Hindlimb muscle (tissue), 1 donor: ENCODE measurements around the gene SPATA6. TPM values are rescaled to one million over a fixed set of nuclear protein-coding genes. Genes with fewer than 3 reads are reported as not detected.
"Not testable (repeated sequence)": the region's sequence is repeated elsewhere in the genome, so short reads cannot be mapped to it uniquely, and the experiment has no call there.

Experiments used
- DNase-seq: peaks from one replicate; pipeline ENCODE4 v3.0.0-alpha.2; 2013
- polyA plus RNA-seq: library from polyadenylated mRNA; unstranded; fragments of 120-200 nt; gene quantifications from one replicate; pipeline ENCODE4 v1.2.1, GENCODE V29; 2013; ENCODE audit not compliant: insufficient read length

The SPATA6 gene
- polyA plus RNA-seq, 1 donor: 10.8 TPM

DNA sequence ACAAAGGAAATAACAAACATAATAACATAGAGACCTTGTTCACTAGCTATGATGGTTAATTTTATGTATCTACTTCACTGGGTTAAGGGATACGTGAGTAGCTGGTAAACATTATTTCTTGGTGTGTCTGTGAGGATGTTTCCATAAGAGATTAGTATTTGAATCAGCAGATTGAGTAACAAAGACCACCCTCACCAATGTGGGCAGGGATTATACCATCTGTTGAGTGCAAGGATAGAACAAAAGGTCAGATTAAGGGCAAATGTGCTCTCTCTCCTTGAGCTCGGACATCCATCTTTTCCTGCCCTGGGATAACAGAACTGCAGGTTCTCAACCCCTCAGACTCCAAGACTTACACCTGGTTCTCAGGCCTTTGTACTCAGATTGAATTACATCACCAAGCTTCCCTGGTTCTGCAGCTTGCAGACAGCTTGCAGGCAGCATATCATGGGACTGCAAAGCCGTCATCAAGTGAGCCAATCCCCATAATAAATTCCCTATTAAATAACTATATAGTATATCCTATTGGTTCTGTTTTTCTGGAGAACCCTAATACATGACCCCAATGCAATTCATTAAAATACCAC, 9.2 kb downstream of the SPATA6 start:
- no peak for DNase-seq

DNA sequence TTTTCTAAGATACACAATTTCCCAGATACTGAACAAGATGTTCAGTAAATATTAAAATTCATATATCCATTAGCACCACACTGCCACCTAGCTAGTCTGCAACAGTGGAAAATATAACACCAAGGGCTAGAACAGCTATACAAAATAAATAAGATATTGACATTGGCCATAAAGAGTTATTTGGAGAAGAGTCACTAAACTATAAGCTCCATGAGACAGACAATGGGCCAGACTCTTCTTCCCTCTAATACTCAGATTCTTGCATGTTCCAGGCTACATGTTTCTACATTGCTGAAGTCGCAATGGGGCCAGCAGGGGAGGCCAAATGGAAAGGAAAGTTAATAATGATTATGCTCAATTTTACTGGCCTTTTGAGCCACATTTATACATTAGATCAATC, 21.5 kb downstream of the SPATA6 start:
- no peak for DNase-seq

DNA sequence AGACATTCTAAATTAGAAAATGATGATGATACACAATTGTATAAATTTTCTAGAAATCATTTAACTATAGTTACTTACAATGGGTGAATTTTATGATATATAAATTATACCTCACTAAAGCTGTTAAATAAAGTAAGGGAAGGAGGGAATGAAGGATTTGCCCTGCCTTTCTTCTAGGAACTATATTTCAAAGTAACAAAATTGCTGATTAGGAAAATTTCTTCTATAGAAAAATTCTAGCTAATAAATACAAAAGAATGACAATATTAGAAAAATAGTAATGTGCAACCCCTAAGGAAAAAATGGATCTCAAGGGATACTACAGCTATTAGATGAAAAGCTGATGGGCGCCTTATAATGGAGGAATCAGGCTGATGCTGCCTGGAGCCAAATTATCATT, 23.1 kb downstream of the SPATA6 start:
- DNase-seq: no peak

DNA sequence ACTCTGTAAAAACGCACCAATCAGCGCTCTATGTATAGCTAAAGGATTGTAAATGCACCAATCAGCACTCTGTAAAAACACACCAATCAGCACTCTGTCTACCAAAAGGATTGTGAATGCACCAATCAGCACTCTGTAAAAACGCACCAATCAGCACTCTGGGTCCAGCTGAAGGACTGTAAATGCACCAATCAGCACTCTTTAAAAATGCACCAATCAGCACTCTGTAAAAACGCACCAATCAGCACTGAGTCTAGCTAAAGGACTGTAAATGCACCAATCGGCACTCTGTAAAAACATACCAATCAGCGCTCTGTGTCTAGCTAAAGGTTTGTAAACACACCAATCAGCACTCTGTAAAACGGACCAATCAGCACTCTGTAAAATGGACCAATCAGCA, 27.8 kb downstream of the SPATA6 start:
- not testable (repeated sequence) for DNase-seq

DNA sequence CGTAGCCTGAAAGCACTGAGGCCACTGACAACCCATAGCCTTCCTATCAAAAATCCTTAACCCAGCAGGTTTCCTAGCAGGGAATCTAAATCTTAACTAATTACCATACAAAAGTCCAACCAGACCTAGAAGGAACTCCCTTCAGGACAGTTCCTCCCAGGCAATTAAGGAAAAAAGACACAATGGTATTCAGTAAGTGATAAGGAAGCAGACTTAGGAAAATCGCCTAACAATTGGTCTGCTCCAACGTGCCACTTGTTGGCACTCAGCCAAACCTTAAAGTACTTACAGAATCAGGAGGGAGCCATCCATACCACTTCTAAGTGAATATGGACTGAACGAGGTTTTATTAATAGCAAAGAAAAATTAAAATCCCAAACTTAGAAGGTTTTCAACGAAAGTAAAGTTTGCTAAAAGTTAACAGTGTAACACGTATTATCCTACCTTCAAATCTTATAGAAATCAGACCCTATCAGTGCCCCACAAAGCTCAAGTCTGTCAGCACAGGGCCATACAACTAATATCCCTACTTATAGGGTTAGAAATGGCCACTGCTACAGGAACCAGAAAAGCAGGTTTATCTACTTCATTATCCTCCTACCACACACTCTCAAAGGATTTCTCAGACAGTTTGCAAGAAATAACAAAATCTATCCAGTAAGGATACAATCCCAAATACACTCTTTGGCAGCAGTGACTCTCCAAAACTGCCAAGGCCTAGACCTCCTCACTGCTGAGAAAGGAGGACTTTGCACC, 29.0 kb downstream of the SPATA6 start:
- DNase-seq: no peak

DNA sequence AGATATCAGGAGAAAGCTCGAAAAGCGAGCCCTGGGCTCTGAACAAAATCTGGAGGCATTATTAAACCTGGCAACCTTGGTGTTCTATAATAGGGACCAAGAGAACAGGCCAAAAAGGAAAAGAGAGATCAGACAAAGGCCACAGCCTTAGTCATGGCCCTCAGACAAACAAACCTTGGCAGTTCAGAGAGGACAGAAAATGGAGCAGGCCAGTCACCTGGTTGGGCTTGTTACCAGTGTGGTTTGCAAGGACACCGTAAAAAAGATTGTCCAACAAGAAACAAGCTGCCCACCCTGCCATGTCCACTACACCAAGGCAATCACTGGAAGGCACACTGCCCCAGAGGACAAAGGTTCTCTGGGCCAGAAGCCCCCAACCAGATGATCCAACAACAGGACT, 31.2 kb downstream of the SPATA6 start:
- not testable (repeated sequence) for DNase-seq

DNA sequence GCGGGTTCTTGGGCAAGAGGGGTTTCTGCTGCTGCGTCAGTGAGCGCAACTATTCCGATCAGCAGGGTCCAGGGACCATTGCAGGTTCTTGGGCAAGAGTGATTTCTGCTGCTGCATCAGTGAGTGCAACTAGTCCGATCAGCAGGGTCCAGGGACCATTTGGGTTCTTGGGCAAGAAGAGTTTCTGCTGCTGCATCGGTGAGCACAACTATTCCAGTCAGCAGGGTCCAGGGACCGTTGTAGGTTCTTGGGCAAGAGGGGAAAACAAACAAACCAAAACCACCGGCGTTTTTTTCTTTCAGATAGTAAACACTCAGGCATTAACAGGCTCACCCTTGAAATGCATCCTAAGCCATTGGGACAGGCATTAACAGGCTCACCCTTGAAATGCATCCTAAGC, 32.6 kb downstream of the SPATA6 start:
- no peak for DNase-seq

DNA sequence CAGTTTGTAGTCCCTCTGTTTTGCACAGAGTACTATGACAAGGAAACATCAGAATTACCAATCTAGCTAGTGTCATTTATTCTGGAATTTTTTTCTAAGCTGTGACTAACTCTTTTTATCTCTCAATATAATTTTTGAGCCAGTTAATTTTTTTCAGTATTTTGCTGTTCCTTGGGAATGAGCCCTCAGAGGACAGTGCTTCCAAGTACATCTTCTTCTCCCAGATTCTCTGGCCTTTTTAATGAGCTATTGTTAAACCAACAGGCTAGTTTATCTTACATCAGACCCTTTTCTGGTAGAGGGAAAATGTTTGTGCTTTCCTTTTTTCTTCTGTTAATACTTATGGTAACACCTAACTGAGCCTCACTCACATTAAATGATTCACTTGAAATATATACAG, 34.6 kb downstream of the SPATA6 start:
- DNase-seq: not testable (repeated sequence)

DNA sequence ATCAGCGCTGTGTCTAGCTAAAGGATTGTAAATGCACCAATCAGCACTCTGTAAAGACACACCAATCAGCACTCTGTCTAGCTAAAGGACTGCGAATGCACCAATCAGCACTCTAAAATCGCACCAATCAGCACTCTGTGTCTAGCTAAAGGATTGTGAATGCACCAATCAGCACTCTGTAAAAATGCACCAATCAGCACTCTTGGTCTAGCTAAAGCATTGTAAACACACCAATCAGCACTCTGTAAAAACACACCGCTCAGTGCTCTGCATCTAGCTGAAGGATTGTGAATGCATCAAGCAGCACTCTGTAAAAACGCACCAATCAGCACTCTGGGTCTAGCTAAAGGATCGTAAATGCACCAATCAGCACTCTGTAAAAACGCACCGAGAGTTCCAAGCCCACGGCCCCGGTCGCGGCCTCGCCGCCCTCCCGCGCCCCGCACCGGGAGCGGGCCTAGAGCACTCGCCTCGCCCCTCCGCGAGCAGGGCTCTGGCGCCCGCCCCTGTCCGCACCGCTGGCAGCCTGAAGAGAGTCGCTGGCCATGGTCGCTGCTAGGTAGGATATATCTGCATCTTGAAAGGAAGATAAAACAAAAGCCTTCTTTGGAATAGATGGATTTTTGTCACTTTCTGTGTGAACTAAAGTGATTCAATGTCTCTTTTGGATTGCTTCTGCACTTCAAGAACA, 36.5 kb downstream of the SPATA6 start:
- DNase-seq: not testable (repeated sequence)

DNA sequence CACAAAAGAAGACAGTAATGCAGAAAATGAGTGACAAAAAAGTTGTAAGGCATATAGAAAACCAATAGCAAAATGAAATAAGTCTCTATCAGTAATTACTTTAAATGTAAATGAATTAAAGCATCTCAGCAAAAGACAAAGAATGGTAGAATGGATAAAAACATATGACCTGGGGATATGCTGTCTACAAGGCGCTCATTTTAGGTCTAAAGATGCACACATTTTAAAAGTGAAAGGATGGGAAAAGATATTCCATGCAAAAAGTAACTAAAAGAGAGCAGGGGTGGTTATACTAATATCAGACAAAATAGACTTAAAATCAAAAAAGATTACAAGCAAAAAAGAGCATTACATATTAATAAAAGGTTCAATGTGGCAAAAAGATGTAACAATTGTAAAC, 41.2 kb downstream of the SPATA6 start:
- DNase-seq: no peak

DNA sequence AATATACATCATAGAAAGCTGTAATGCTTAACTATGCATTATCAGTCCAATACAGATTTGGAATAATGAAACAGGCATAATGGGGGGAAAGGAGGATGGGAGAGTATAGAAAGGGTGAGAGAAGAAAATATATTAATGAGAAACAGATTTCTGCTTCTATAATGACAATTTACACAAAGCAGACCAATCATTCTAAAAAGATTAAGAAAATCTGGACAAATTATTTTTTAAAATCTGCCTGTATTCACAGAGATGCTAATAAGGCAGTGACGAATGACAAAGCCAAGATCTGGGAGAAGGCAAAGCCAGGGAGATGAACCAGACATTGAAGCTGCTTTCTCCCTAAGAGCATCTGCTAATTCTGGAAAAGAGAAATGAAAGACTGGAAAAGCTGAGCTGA, 50.0 kb downstream of the SPATA6 start:
- DNase-seq: no peak

DNA sequence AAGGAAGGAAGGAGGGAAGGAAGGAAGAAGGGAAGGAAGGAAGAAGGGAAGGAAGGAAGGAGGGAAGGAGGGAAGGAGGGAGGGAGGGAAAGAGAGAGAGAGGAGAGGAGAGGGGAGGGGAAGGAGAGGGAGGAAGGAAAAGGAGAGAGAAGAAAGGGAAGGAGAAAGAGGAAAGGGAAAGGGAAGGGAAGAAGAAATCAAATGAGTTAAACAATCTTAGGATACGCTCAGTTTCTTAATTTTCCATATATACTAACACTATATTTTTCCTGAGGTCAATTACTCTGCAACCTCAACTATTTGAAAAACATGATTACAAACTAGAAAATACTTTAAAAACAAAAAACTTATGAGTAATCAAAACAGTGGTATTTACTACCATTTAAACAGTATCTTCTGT, 53.3 kb downstream of the SPATA6 start:
- DNase-seq: no peak

DNA sequence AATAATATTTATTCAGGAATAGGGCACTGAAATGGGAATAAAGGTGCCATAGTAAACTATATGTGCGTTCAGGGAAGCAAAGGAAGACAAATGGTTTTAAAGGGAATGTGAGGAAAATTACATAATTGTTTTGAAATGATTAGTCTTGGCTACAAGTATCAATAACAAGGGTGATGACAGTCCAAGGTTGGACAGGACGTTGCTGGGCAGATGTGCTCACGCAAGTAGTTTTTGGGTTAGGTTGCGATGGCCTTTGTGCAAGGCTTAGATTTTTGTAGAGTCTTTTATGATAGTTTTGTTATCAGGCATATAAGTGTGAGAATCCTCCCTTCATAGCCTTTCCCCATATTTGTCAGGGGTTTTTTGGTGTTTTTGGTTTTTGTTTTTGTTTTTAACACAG, 57.0 kb downstream of the SPATA6 start:
- no peak for DNase-seq

DNA sequence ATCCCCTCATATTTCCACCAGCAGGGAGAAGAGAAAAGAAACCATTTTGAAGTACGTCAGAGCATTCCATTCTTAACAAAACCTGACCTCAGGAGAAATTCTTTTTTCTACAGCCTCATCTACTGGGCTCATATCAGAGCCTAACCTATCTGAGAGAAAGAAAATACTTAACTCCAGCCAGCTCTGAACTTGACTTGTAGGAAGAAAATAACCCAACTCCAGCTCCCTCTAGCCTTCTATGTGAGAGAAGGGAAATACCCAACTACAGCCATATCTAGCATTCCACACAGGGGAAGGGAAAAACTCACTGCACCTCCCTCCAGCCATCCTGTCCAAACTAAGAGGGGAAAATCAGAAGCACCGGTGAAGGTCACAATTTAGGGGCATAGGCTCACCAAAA, 57.7 kb downstream of the SPATA6 start:
- DNase-seq: no peak

DNA sequence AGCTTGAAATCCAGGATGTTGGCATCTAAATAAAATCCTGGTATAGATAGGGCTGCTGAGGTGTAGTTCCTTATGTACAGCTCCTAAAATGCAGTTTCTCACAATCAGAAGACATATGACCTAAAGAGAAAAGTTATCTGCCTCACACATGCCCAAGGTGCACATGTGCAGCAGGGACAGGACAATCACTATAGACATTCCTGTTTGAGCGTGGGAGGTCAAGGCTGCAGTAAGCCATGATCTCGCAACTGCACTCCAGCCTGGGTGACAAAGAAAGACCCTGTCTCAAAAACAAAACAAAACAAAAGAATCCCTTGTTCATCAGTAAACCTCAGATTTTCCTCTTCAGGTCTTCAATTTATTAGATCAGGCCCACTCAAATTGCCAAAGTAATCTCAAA, 66.1 kb downstream of the SPATA6 start:
- no peak for DNase-seq

DNA sequence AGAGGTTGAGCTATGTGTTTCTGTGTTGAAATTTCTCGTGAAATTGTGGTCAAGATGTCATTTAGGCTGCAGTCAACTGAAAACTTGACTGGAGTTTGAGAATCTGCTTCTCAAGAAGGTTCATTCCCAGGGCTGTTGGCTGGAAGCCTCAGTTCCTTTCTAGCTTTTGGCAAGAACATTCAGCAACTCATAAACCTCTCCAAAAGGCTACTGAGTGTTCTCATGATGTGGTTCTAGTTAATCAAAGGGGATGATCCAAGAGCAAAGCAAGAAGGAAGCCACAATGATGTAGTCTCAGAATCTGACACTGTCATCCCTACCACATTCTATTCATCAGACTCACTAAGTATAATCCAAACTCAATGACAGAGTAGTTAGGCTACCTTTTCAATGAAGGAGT, 66.6 kb downstream of the SPATA6 start:
- no peak for DNase-seq

DNA sequence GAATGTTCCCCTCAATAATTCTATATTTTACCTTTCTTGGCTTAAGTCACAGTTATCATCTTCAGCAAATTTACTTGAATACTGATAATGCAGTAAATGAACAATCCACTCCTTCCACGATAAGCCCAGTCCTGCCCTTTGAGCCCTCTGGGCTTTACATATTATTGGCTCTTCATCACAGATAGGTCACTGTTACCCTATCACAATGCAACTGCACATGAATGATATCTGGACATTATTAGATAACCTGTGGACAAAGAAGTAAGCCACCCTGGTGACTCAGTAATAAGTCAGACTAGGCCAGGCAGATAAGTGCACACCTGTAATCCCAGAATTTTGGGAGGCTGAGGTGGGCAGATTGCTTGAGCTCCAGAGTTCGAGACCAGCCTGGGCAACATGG, 69.4 kb downstream of the SPATA6 start:
- DNase-seq: no peak

DNA sequence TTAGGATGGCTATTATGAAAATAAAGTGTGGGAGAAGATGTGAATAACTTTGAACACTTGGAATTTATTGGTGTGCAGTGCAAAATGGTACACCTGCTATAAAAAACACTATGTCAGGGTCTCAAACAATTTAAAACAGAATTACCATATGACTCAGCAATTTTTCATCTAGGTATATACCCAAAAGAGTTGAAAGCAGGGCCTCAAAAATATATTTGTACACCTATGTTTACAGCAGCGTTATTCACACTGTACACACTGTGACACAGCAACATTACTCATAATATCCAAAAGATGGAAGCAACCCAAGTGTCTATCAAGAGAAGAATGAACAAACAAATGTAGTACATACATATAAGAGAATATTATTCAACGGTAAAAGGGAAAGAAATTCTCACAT, 75.8 kb downstream of the SPATA6 start:
- DNase-seq: no peak

DNA sequence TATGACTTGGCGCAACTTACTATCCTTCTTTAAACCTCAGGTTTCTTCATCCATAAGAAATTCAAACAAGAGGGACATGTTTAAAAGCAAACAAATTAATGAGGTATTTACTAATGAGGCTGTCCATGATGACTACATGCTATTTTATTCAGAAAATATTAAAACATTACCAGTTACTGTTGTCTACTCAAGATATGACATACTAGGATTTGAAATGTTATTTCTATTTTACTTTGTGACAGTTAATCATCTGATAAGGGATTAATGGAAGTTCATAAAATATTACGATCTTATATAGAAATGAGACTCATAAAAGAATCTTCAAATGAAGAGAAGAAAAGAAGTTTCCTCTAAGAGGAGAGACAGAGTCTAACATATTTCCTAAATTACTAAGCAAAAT, 80.1 kb downstream of the SPATA6 start:
- no peak for DNase-seq

DNA sequence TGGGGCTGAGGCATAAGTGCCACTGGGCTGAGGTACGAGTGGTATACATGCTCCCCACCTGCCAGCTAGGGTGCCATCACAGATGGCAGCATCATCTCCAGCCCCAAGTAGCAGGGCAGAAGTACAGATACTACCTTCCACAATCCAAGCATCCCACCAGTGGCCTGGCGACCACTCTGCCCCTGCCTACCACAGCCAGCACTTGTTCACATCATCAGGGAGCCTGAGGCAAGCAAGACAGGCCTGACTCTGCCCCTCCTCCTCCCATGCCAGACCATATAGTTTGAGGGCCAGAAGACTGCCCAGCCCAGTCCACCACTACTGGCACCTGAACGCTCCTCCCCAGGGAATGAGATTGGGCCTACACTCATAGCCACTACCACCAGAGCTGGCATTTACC, 84.6 kb downstream of the SPATA6 start:
- no peak for DNase-seq

DNA sequence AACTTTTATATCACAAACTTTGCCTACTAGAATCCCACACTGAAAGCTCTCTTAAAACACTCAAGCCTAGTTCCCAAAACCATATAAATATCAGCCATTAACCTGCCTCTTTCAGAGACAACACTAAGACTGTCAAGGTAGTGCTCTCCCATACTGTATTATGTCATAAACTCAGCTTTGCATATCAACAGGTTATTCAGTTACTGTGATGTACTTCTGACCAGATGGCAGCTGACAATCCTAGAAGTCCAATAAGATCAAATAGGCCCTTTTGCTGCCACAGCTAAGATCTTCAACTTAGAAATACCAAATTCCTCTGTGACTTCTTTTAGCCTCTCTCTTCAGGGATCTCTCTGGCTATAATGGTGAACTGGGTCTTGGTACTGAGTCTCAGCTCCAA, 97.2 kb downstream of the SPATA6 start:
- no peak for DNase-seq

DNA sequence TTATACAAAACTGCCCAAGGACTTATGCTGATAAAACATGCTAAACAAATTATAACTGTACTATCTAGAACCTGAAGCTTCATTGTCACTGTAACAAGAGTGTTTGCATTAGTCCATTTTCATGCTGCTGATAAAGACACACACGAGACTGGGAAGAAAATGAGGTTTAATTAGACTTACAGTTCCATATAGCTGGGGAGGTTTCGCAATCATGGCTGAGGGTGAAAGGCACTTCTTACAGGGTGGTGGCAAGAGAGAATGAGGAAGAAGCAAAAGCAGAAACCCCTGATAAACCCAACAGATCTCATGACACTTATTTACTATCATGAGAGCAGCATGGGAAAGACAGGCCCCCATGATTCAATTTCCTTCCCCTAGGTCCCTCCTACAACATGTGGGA, 100.4 kb downstream of the SPATA6 start:
- no peak for DNase-seq

DNA sequence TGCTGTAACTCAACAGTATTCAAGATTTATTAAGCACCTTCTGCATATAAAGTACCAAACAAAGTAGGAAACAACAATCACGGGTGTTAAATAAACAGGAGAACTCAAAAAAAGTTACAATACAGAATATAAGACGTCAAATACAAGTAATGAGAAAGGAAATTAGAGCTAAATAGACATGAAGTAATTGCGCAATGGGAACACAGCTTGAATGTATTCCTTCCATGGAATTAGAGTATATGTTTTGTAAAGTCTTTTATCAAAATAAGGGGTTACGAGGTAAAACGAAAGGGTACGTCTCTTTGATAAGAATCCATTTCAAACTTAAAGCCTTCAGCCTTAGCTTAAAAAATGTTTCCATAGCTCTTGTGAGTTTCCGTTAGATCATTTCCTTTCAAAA, 109.1 kb downstream of the SPATA6 start:
- DNase-seq: no peak

DNA sequence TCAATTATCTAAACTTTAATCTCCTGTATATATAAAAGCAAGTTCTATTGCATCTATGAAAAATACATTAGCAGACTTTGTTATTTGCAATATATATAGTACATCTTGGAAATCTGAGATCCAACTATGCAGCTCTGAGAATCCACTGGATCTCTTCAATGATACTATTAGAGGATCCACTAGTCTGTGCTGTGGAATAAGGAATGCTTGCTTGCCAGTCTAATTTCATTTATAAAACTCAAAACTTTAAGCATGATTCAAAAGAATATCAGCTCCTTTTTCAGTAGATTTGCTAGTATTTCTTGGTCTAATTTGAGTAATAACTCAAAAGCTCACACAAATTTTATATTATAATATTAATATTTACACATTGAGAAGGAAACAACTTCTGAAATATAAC, 115.1 kb downstream of the SPATA6 start:
- DNase-seq: no peak
